ENCODE measurements around the gene SRD5A3. TPM values are rescaled to one million over a fixed set of nuclear protein-coding genes. Genes with fewer than 3 reads are reported as not detected.

The SRD5A3 gene
- total RNA-seq, 1 donor from 2014 or later: 31.4 TPM

DNA sequence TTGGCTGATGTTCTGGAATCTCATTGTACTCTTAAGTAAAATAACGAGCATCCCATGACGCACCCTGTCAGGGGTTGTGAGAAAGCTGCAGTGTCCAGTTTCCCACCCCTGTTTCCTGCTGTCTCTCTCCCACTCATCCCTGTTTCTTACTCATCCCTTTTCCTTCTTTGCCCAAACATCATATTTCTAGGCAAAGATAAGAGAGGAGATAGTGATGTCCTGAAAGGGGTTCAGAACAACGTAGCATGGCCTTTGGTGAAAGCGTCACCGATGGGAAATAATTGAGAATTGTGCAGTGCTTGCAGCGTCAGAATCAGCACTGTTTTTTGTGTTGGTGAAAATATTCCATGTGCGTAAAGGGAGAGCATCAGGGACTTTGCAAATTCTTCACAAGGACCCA is 26.2 kb downstream of the SRD5A3 start:
- H3K4me1 Mint-ChIP-seq (ENCODE audit: low read depth): peaks cover 3% of the 10 kb centered on the region
- no peaks in the 10 kb centered on the region for H3K27me3 Mint-ChIP-seq (ENCODE audit: low read depth)
- H3K36me3 Mint-ChIP-seq (ENCODE audit: low read depth): peaks cover 10% of the 10 kb centered on the region
- no peak overlapping the region for H3K27ac Mint-ChIP-seq (ENCODE audit: unreplicated experiment)
- H3K4me3 Mint-ChIP-seq (ENCODE audit: unreplicated experiment): no peak overlapping the region
- DNase-seq (ENCODE audit: low spot score): no peak
- TF ChIP-seq, protein P1, sequence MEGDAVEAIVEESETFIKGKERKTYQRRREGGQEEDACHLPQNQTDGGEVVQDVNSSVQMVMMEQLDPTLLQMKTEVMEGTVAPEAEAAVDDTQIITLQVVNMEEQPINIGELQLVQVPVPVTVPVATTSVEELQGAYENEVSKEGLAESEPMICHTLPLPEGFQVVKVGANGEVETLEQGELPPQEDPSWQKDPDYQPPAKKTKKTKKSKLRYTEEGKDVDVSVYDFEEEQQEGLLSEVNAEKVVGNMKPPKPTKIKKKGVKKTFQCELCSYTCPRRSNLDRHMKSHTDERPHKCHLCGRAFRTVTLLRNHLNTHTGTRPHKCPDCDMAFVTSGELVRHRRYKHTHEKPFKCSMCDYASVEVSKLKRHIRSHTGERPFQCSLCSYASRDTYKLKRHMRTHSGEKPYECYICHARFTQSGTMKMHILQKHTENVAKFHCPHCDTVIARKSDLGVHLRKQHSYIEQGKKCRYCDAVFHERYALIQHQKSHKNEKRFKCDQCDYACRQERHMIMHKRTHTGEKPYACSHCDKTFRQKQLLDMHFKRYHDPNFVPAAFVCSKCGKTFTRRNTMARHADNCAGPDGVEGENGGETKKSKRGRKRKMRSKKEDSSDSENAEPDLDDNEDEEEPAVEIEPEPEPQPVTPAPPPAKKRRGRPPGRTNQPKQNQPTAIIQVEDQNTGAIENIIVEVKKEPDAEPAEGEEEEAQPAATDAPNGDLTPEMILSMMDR (IDR thresholded peaks at IDR 0.05): no peak
- H3K9me3 Mint-ChIP-seq (ENCODE audit: low read depth): no peaks in the 10 kb centered on the region

DNA sequence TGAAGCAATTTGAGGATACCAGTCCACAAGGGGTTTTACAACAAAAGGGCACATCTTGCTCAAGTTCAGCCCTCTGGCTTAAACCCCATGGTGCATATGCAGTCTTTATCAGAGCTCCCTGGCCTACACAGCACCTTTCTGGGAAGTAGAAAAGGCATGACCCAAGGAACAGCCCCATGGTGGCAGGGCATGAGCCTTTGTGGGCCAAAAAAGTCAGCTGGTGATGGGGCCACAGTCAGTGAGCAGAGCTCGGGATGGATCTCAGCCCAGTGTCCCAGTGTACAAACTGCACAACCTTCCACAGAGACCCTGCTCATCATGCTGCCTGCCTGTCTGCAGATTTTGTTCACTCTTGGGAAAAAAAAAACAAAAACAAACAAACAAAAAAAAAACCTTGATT is 27.4 kb downstream of the SRD5A3 start:
- peaks cover 10% of the 10 kb centered on the region for H3K36me3 Mint-ChIP-seq (ENCODE audit: low read depth)
- no peaks in the 10 kb centered on the region for H3K27me3 Mint-ChIP-seq (ENCODE audit: low read depth)
- TF ChIP-seq, protein P1 (IDR thresholded peaks at IDR 0.05): no peak
- H3K4me3 Mint-ChIP-seq (ENCODE audit: unreplicated experiment): no peak overlapping the region
- H3K9me3 Mint-ChIP-seq (ENCODE audit: low read depth): no peaks in the 10 kb centered on the region
- DNase-seq (ENCODE audit: low spot score): no peak
- no peaks in the 10 kb centered on the region for H3K4me1 Mint-ChIP-seq (ENCODE audit: low read depth)
- H3K27ac Mint-ChIP-seq (ENCODE audit: unreplicated experiment): no peak overlapping the region

DNA sequence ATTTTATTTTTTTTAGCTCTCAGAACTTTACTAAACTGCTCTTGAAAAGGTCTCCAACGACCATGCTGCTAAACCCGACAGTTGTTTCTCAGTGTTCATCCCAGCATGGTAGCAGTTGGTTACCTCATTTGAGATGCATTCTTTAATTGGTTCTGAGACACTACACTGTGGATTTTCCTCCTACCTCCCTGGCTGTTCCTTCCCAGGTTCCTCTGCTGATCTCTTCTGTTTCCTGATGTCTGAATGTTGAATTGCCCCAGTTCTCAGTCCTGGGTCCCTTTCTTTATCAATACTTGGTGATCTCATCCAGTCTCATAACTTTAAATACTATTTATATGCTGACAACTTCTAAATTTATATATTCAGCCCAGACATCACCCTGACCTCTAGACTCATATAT is 30.7 kb downstream of the SRD5A3 start:
- DNase-seq (ENCODE audit: low spot score): no peak
- Mint-ChIP-seq H3K4me1 (ENCODE audit: low read depth) (no peaks in the 10 kb centered on the region), H3K9me3 (ENCODE audit: low read depth) (no peaks in the 10 kb centered on the region), H3K4me3 (ENCODE audit: unreplicated experiment) (no peak overlapping the region), H3K27me3 (ENCODE audit: low read depth) (no peaks in the 10 kb centered on the region), H3K27ac (ENCODE audit: unreplicated experiment) (no peak overlapping the region), H3K36me3 (ENCODE audit: low read depth) (peaks cover 5% of the 10 kb centered on the region)
- TF ChIP-seq, protein P1 (IDR thresholded peaks at IDR 0.05): no peak

DNA sequence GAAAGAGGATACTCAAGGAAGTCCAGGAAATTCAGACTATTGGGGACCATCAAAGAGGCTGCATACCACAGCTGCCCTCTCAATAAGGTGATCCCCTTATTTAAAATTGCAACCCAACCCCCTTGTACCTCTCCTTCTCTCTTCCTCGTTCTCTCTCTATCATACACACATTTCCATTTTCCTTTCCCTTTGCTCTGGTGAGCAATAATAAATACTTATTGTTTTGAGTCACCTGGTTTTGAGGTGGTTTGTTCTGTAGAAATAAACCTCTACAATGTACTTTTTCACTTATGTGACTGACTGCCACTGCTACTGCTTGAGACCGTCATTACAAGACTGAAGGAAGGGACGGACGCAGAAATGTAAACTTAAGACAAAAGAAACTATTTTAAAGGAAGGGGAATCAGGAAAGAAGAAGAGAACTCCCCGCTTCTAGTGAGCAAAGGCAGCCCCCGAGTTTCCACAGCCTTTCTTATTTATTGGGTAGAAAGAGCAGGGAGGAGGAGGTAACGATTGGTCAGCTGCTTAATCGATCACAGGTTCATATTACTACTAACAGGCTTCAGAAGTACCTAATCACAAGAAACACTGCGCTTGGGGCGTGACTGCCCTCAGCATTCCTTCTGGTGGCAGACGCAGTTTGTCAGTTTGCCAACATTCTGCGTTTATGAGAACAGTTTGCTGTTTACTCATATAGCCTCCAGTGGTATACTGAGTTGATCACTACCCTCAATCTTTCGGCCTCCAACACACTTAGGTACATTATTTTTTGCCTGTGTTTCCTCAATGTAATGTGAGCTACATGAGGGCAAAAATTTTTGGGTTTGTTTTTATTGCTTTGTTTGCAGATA is 32.8 kb downstream of the SRD5A3 start:
- H3K4me1 Mint-ChIP-seq (ENCODE audit: low read depth): no peaks in the 10 kb centered on the region
- H3K4me3 Mint-ChIP-seq (ENCODE audit: unreplicated experiment): no peak overlapping the region
- H3K36me3 Mint-ChIP-seq (ENCODE audit: low read depth): peaks cover 3% of the 10 kb centered on the region
- H3K27me3 Mint-ChIP-seq (ENCODE audit: low read depth): no peaks in the 10 kb centered on the region
- TF ChIP-seq, protein P1 (IDR thresholded peaks at IDR 0.05): no peak
- H3K9me3 Mint-ChIP-seq (ENCODE audit: low read depth): no peaks in the 10 kb centered on the region
- DNase-seq (ENCODE audit: low spot score): no peak
- H3K27ac Mint-ChIP-seq (ENCODE audit: unreplicated experiment): no peak overlapping the region

DNA sequence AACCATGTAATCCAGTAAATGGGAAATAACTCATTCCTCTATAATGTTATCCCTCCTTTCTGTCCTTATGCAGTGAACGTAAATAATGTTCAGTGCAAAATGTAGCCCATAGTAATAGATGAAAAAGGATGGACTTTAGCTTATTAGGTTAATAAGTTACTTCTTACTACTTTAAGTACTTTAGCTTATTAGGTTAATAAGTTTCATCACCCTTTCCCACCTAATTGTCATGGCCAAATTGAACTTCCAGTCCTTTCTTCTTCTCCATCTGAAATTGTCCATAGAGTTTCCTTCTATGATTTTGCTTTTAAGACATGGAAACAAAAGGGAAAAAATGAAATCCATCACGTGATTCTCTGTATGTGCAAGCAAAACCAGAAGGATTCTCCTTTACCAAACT is 34.5 kb downstream of the SRD5A3 start:
- H3K27me3 Mint-ChIP-seq (ENCODE audit: low read depth): no peaks in the 10 kb centered on the region
- H3K4me1 Mint-ChIP-seq (ENCODE audit: low read depth): peaks cover 6% of the 10 kb centered on the region
- TF ChIP-seq, protein P1 (IDR thresholded peaks at IDR 0.05): no peak
- no peak overlapping the region for H3K27ac Mint-ChIP-seq (ENCODE audit: unreplicated experiment)
- no peaks in the 10 kb centered on the region for H3K9me3 Mint-ChIP-seq (ENCODE audit: low read depth)
- H3K4me3 Mint-ChIP-seq (ENCODE audit: unreplicated experiment): no peak overlapping the region
- no peak for DNase-seq (ENCODE audit: low spot score)
- no peaks in the 10 kb centered on the region for H3K36me3 Mint-ChIP-seq (ENCODE audit: low read depth)
